Measurements from ENCODE around the gene AMER2.

DNA sequence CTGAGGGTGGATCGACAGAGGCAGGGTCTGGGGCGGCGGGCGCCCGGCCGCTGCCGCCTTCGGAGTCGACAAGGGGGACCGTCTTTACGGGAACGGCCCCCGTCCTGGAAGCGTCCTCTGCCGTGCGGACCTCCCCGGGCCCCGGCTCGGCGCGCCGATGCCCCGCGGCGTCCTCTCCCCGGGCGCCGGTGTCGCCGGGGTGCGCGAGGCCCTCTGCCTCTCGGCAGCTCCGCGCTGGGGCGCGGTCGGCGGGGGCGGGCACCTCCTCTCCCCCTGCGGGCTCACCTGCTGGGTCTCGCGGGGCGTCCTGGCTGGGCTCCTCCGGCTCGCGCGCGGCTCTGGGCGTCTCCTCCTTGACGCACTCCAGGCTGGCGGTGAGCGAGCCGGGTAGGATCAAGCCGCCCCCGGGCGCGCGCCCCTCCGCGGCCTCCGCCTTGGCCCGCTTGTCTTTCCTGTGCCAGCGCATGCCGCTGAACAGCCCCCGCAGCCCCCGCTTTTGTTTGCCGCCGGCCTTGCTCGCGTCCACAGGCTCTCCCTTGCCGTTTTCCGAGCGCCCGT lies 1.5 kb downstream of the AMER2 start:
- TF ChIP-seq POU2F2 (IDR thresholded peaks at IDR 0.05; ENCODE audit: low read depth, low read length) (no peak), POLR2AphosphoS5 (IDR thresholded peaks at IDR 0.05; ENCODE audit: low read depth, low read length) (no peak), TAF1 (IDR thresholded peaks at IDR 0.05; ENCODE audit: low read depth, low read length) (no peak), POLR2A (IDR thresholded peaks at IDR 0.05; ENCODE audit: low read depth, low read length) (no peak)

All from GM12891 (cell line).